Stimulated activated CD4-positive, alpha-beta T cell treated with anti-CD3 and anti-CD28 coated beads, TNF-alpha, amount 100 ng/mL, for 24 hours (primary cell): ENCODE measurements around the gene CSNK1G1.
"Not testable (repeated sequence)": the region's sequence is repeated elsewhere in the genome, so short reads cannot be mapped to it uniquely, and the experiment has no call there.

ENCODE experiments used
- DNase-seq, 3 experiments: peaks; one replicate each; pipeline ENCODE4 v3.0.0-alpha.2; 2020; ENCODE audit warnings: low read depth in 3 of 3

CSNK1G1 gene

GRCh38 chr15:64349375-64349774, 6.6 kb downstream of the CSNK1G1 start:
- DNase-seq: no peak

- DNase-seq: no peak
These were observed 7.5 kb downstream of the CSNK1G1 start for GRCh38 chr15:64348455-64348854.

- DNase-seq: not testable (repeated sequence)
These were observed 9.7 kb downstream of the CSNK1G1 start for GRCh38 chr15:64346242-64346641.

- DNase-seq: no peak
These were observed 11.2 kb downstream of the CSNK1G1 start for GRCh38 chr15:64344651-64345294.

GRCh38 chr15:64343841-64344240, 12.1 kb downstream of the CSNK1G1 start:
- no peak for DNase-seq

- DNase-seq: no peak
These were observed 12.8 kb downstream of the CSNK1G1 start for GRCh38 chr15:64343222-64343621.

GRCh38 chr15:64341961-64342360, 14.0 kb downstream of the CSNK1G1 start:
- no peak for DNase-seq

- DNase-seq: no peak
These were observed 15.6 kb downstream of the CSNK1G1 start for GRCh38 chr15:64340355-64340754.

- no peak for DNase-seq
These were observed 18.2 kb downstream of the CSNK1G1 start for GRCh38 chr15:64337761-64338160.

- DNase-seq: peak in 1 of 3 experiments; percentile 13
These were observed 21.7 kb downstream of the CSNK1G1 start for GRCh38 chr15:64333986-64334929.

- DNase-seq: no peak
These were observed 22.5 kb downstream of the CSNK1G1 start for GRCh38 chr15:64333516-64333915.

- DNase-seq: not testable (repeated sequence)
These were observed 24.3 kb downstream of the CSNK1G1 start for GRCh38 chr15:64331668-64332067.

- not testable (repeated sequence) for DNase-seq
These were observed 29.0 kb downstream of the CSNK1G1 start for GRCh38 chr15:64326975-64327374.

- DNase-seq: not testable (repeated sequence)
These were observed 29.5 kb downstream of the CSNK1G1 start for GRCh38 chr15:64326458-64326857.

- DNase-seq: no peak
These were observed 31.7 kb downstream of the CSNK1G1 start for GRCh38 chr15:64324165-64324877.

GRCh38 chr15:64315216-64315615, 40.8 kb downstream of the CSNK1G1 start:
- DNase-seq: no peak

GRCh38 chr15:64314456-64314855, 41.5 kb downstream of the CSNK1G1 start:
- no peak for DNase-seq

GRCh38 chr15:64311566-64311965, 44.4 kb downstream of the CSNK1G1 start:
- no peak for DNase-seq

- DNase-seq: no peak
These were observed 45.9 kb downstream of the CSNK1G1 start for GRCh38 chr15:64310036-64310435.

GRCh38 chr15:64305261-64305660, 50.7 kb downstream of the CSNK1G1 start:
- DNase-seq: no peak

- DNase-seq: no peak
These were observed 66.4 kb downstream of the CSNK1G1 start for GRCh38 chr15:64289550-64289949.

- DNase-seq: no peak
These were observed 67.0 kb downstream of the CSNK1G1 start for GRCh38 chr15:64288999-64289398.
